GM23338 (cell line): ENCODE results near the gene CPAMD8. TPM values are rescaled to one million over a fixed set of nuclear protein-coding genes. Genes with fewer than 3 reads are reported as not detected.

Experiments used
- ATAC-seq: fragments of 200-7000 bp; cut with Tn5 transposase; 3 replicates; pipeline ENCODE4 v1.9.1; 2020
- DNase-seq: peaks from one replicate; pipeline ENCODE4 v3.0.0-alpha.2; 2015; ENCODE audit warnings: low spot score
- H2AFZ ChIP-seq: fragments of 200-600 bp; sonication (generic); 2 replicates; pipeline ENCODE4 v1.8.0; 2016; ENCODE audit warnings: antibody characterized with exemption, mild to moderate bottlenecking, moderate library complexity
- H3F3A ChIP-seq: fragments of 200-600 bp; sonication (generic); replicated peaks from 2 replicates; pipeline ENCODE4 v1.8.0; 2017; ENCODE audit warnings: antibody characterized with exemption, mixed run types, low read depth
- H3K27ac ChIP-seq: fragments of 200-600 bp; sonication (generic); 2 replicates; pipeline ENCODE4 v1.6.1; 2016; ENCODE audit warnings: low read depth
- H3K27me3 ChIP-seq: fragments of 200-600 bp; sonication (generic); 2 replicates; pipeline ENCODE4 v1.8.0; 2016; ENCODE audit warnings: mild to moderate bottlenecking, mixed run types, moderate library complexity; ENCODE audit not compliant: insufficient read depth
- H3K36me3 ChIP-seq: fragments of 200-600 bp; sonication (generic); 2 replicates; pipeline ENCODE4 v1.8.0; 2016; ENCODE audit warnings: mild to moderate bottlenecking; ENCODE audit not compliant: insufficient read depth
- H3K4me1 ChIP-seq: fragments of 200-600 bp; sonication (generic); 2 replicates; pipeline ENCODE4 v1.8.0; 2016; ENCODE audit warnings: mild to moderate bottlenecking, moderate library complexity; ENCODE audit not compliant: insufficient read depth
- H3K4me2 ChIP-seq: fragments of 200-600 bp; sonication (generic); 2 replicates; pipeline ENCODE4 v1.7.1; 2017; ENCODE audit warnings: mixed run types
- H3K4me3 ChIP-seq: fragments of 200-600 bp; sonication (generic); 2 replicates; pipeline ENCODE4 v1.6.1; 2016; ENCODE audit warnings: mixed run types
- H3K79me2 ChIP-seq: fragments of 200-600 bp; sonication (generic); replicated peaks from 2 replicates; pipeline ENCODE4 v1.8.0; 2017; ENCODE audit warnings: mild to moderate bottlenecking; ENCODE audit not compliant: insufficient read depth
- H3K9me2 ChIP-seq: fragments of 200-600 bp; sonication (generic); 2 replicates; pipeline ENCODE4 v1.8.0; 2017; ENCODE audit not compliant: insufficient read depth
- H4K20me1 ChIP-seq: fragments of 200-600 bp; sonication (generic); replicated peaks from 2 replicates; pipeline ENCODE4 v1.8.0; 2017; ENCODE audit warnings: mild to moderate bottlenecking; ENCODE audit not compliant: insufficient read depth
- H3K27ac Mint-ChIP-seq: 2 replicates; pipeline ENCODE4 v1.8.0; 2020; ENCODE audit warnings: inconsistent platforms, mild to moderate bottlenecking, moderate library complexity, mixed read lengths
- H3K27me3 Mint-ChIP-seq: 3 replicates; pipeline ENCODE4 v1.8.0; 2022; ENCODE audit warnings: low read depth, mild to moderate bottlenecking, moderate library complexity, mixed read lengths, inconsistent platforms; ENCODE audit not compliant: insufficient read depth, poor library complexity
- H3K36me3 Mint-ChIP-seq: 3 replicates; pipeline ENCODE4 v1.8.0; 2021; ENCODE audit warnings: low read depth, mild to moderate bottlenecking, inconsistent platforms, moderate library complexity, mixed read lengths
- H3K4me1 Mint-ChIP-seq: 3 replicates; pipeline ENCODE4 v1.8.0; 2020; ENCODE audit warnings: mild to moderate bottlenecking, inconsistent platforms, mixed read lengths
- H3K4me3 Mint-ChIP-seq: 3 replicates; pipeline ENCODE4 v1.8.0; 2021; ENCODE audit warnings: moderate library complexity, mild to moderate bottlenecking, inconsistent platforms, mixed read lengths
- H3K9me3 Mint-ChIP-seq: 3 replicates; pipeline ENCODE4 v1.8.0; 2020; ENCODE audit warnings: moderate library complexity, mild to moderate bottlenecking, inconsistent platforms, mixed read lengths
- CREB1 ChIP-seq: fragments of 250-450 bp; sonication (Bioruptor Pico); IDR thresholded peaks from 2 replicates; pipeline ENCODE4 v1.5.0; 2020; ENCODE audit warnings: low read depth, mild to moderate bottlenecking, moderate library complexity
- EZH2phosphoT487 ChIP-seq: fragments of 200-600 bp; sonication (generic); IDR thresholded peaks from one replicate; pipeline ENCODE4 v1.8.1; 2018; ENCODE audit warnings: antibody characterized with exemption; ENCODE audit not compliant: unreplicated experiment
- JUNB ChIP-seq: IDR thresholded peaks from one replicate; pipeline ENCODE4 v1.6.1; 2016; ENCODE audit warnings: antibody characterized with exemption; ENCODE audit not compliant: unreplicated experiment
- NANOG ChIP-seq: IDR thresholded peaks from 2 replicates; pipeline ENCODE4 v1.6.1; 2016; ENCODE audit warnings: antibody characterized with exemption, borderline replicate concordance
- POLR2AphosphoS5 ChIP-seq: IDR thresholded peaks from 2 replicates; pipeline ENCODE4 v1.6.1; 2016; ENCODE audit warnings: antibody characterized with exemption, low read depth
- REST ChIP-seq: IDR thresholded peaks from one replicate; pipeline ENCODE4 v1.6.1; 2018; ENCODE audit warnings: antibody characterized with exemption; ENCODE audit not compliant: unreplicated experiment
- STAT1 ChIP-seq: IDR thresholded peaks from one replicate; pipeline ENCODE4 v1.6.1; 2016; ENCODE audit warnings: antibody characterized with exemption; ENCODE audit not compliant: unreplicated experiment
- ZNF114 ChIP-seq: fragments of 250-450 bp; sonication (Bioruptor Pico); IDR thresholded peaks from 2 replicates; pipeline ENCODE4 v1.5.0; 2020; ENCODE audit warnings: mild to moderate bottlenecking, moderate library complexity
- ZNF331 ChIP-seq: fragments of 250-450 bp; sonication (Bioruptor Pico); IDR thresholded peaks from 2 replicates; pipeline ENCODE4 v1.5.0; 2020; ENCODE audit warnings: low read depth, mild to moderate bottlenecking, moderate library complexity
- polyA plus RNA-seq: library from polyadenylated mRNA; unstranded; fragments of >200 nt; fragmentation: Nextera tagmentation; extraction: Ambion mirVana; gene quantifications from 2 replicates; pipeline ENCODE4 v1.2.1, GENCODE V29; 2016
- total RNA-seq: library from RNA; depleted of rRNA; stranded (reverse); fragments of >200 nt; shearing (Covaris generic); gene quantifications from 2 replicates; pipeline ENCODE4 v1.2.3, GENCODE V29; 2014
- TF ChIP-seq, protein P1 (sequence below): fragments of 250-450 bp; sonication (Bioruptor Pico); IDR thresholded peaks from 2 replicates; pipeline ENCODE4 v1.5.0; 2020; ENCODE audit warnings: mild to moderate bottlenecking, moderate library complexity
- TF ChIP-seq, protein P2 (sequence below): IDR thresholded peaks from 2 replicates; pipeline ENCODE4 v1.6.1; 2016; ENCODE audit warnings: antibody characterized with exemption

CPAMD8 gene
- total and polyA plus RNA-seq, 2 experiments from 2014 or later: 4.4 to 11.8 TPM

- Histone ChIP-seq H3K4me2 (no peak overlapping the region), H2AFZ (no peak overlapping the region)
Observed at GRCh38 chr19:16920816-16921529, 105.6 kb downstream of the CPAMD8 start.

More at GRCh38 chr19:16920816-16921529, 105.6 kb downstream of the CPAMD8 start:
- H3K36me3 ChIP-seq: no peaks in the 10 kb centered on the region
- no peaks in the 10 kb centered on the region for H3K79me2 ChIP-seq
- no peaks in the 10 kb centered on the region for H3K4me1 ChIP-seq
- H3K4me3 ChIP-seq: no peak overlapping the region
- no peak for DNase-seq
- Mint-ChIP-seq H3K4me1 (no peaks in the 10 kb centered on the region; the same call in 2 of the 3 replicates), H3K36me3 (peaks cover 22% of the 10 kb centered on the region), H3K9me3 (peaks cover 29% of the 10 kb centered on the region), H3K27ac (no peak overlapping the region), H3K27me3 (peaks cover 4% of the 10 kb centered on the region), H3K4me3 (no peak overlapping the region)
- H3K27me3 ChIP-seq: no peaks in the 10 kb centered on the region
- no peak for ATAC-seq
- TF ChIP-seq, protein P1, sequence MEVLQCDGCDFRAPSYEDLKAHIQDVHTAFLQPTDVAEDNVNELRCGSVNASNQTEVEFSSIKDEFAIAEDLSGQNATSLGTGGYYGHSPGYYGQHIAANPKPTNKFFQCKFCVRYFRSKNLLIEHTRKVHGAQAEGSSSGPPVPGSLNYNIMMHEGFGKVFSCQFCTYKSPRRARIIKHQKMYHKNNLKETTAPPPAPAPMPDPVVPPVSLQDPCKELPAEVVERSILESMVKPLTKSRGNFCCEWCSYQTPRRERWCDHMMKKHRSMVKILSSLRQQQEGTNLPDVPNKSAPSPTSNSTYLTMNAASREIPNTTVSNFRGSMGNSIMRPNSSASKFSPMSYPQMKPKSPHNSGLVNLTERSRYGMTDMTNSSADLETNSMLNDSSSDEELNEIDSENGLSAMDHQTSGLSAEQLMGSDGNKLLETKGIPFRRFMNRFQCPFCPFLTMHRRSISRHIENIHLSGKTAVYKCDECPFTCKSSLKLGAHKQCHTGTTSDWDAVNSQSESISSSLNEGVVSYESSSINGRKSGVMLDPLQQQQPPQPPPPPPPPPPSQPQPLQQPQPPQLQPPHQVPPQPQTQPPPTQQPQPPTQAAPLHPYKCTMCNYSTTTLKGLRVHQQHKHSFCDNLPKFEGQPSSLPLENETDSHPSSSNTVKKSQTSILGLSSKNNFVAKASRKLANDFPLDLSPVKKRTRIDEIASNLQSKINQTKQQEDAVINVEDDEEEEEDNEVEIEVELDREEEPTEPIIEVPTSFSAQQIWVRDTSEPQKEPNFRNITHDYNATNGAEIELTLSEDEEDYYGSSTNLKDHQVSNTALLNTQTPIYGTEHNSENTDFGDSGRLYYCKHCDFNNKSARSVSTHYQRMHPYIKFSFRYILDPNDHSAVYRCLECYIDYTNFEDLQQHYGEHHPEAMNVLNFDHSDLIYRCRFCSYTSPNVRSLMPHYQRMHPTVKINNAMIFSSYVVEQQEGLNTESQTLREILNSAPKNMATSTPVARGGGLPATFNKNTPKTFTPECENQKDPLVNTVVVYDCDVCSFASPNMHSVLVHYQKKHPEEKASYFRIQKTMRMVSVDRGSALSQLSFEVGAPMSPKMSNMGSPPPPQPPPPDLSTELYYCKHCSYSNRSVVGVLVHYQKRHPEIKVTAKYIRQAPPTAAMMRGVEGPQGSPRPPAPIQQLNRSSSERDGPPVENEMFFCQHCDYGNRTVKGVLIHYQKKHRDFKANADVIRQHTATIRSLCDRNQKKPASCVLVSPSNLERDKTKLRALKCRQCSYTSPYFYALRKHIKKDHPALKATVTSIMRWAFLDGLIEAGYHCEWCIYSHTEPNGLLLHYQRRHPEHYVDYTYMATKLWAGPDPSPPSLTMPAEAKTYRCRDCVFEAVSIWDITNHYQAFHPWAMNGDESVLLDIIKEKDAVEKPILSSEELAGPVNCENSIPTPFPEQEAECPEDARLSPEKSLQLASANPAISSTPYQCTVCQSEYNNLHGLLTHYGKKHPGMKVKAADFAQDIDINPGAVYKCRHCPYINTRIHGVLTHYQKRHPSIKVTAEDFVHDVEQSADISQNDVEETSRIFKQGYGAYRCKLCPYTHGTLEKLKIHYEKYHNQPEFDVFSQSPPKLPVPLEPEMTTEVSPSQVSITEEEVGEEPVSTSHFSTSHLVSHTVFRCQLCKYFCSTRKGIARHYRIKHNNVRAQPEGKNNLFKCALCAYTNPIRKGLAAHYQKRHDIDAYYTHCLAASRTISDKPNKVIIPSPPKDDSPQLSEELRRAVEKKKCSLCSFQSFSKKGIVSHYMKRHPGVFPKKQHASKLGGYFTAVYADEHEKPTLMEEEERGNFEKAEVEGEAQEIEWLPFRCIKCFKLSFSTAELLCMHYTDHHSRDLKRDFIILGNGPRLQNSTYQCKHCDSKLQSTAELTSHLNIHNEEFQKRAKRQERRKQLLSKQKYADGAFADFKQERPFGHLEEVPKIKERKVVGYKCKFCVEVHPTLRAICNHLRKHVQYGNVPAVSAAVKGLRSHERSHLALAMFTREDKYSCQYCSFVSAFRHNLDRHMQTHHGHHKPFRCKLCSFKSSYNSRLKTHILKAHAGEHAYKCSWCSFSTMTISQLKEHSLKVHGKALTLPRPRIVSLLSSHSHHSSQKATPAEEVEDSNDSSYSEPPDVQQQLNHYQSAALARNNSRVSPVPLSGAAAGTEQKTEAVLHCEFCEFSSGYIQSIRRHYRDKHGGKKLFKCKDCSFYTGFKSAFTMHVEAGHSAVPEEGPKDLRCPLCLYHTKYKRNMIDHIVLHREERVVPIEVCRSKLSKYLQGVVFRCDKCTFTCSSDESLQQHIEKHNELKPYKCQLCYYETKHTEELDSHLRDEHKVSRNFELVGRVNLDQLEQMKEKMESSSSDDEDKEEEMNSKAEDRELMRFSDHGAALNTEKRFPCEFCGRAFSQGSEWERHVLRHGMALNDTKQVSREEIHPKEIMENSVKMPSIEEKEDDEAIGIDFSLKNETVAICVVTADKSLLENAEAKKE: no peak
- TF ChIP-seq POLR2AphosphoS5 (no peak), ZNF331 (CRISPR knock-in tag) (no peak), STAT1 (no peak), EZH2phosphoT487 (no peak), JUNB (no peak), ZNF114 (CRISPR knock-in tag) (no peak), CREB1 (CRISPR knock-in tag) (no peak), REST (no peak), NANOG (no peak)
- TF ChIP-seq, protein P2, sequence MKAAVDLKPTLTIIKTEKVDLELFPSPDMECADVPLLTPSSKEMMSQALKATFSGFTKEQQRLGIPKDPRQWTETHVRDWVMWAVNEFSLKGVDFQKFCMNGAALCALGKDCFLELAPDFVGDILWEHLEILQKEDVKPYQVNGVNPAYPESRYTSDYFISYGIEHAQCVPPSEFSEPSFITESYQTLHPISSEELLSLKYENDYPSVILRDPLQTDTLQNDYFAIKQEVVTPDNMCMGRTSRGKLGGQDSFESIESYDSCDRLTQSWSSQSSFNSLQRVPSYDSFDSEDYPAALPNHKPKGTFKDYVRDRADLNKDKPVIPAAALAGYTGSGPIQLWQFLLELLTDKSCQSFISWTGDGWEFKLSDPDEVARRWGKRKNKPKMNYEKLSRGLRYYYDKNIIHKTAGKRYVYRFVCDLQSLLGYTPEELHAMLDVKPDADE: no peak
- H3F3A ChIP-seq: no peaks in the 10 kb centered on the region
- H3K27ac ChIP-seq: no peak overlapping the region
- no peaks in the 10 kb centered on the region for H4K20me1 ChIP-seq
- H3K9me2 ChIP-seq: no peaks in the 10 kb centered on the region
